Adrenal gland (tissue), 5 donors: ENCODE measurements around the gene NIFK.

Source experiments
- CTCF ChIP-seq, 6 experiments: fragments of 450-650 bp in 4 of 6; fragments of 200-600 bp in 2 of 6; sonication (generic) in 1 of 6; IDR thresholded peaks; 1 replicate in 5 of 6; 2 replicates in 1 of 6; pipeline versions ENCODE4 v1.5.1 to v1.8.0; 2016 to 2021; ENCODE audit warnings: antibody characterized with exemption in 6 of 6, mild to moderate bottlenecking in 2 of 6, moderate library complexity in 1 of 6
- POLR2A ChIP-seq, 2 donors: fragments of 450-650 bp; IDR thresholded peaks; one replicate each; pipeline ENCODE4 v1.6.1; 2017; ENCODE audit warnings: antibody characterized with exemption in 2 of 2, mild to moderate bottlenecking in 2 of 2, moderate library complexity in 1 of 2
- donor health status: DM: no; HTN: no; CAD: no.

- no peak for TF ChIP-seq CTCF (IDR thresholded peaks at IDR 0.05)
- no peak for TF ChIP-seq POLR2A (IDR thresholded peaks at IDR 0.05)
Observed at GRCh38 chr2:121735518-121736074, 1.1 kb downstream of the NIFK start.
